Measurements from ENCODE around the gene MYL5. TPM values are rescaled to one million over a fixed set of nuclear protein-coding genes. Genes with fewer than 3 reads are reported as not detected.

The MYL5 gene
- total RNA-seq, 1 donor from 2014 or later = 22.6 TPM

DNA sequence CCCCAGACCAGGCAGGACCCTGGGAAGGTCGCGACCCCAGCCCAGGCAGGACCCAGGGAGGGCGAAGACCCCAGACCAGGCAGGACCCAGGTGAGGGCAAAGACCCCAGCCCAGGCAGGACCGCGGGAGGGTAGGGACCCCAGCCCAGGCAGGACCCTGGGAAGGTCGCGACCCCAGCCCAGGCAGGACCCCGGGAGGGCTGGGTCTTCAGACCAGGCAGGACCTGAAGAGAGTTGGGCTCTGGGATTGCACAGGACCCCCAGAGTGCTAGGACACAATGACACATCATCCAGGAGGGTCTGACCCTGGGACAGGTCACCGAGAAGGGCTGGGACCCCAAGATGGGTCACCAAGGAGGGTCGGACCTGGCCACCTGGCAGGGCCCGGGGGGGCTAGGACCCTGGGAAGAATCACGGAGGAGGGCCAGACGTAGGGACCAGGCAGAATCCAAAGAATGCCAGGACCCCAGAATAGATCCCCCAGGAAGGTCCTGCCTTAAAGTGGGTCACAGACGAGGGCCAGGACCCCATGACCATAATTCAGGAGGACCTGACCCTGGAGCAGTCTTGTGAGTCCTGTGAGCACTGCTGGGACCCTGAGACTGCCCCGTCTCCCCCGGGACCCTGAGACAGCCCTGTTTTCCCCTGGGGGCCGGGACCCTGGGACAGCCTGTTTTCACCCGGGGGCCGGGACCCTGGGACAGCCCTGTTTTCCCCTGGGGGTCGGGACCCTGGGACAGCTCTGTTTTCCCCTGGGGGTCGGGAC, 32.7 kb downstream of the MYL5 start:
- no peaks in the 10 kb centered on the region for H3K9me3 Mint-ChIP-seq (ENCODE audit: low read depth)
- H3K36me3 Mint-ChIP-seq (ENCODE audit: insufficient read depth) = peaks cover 20% of the 10 kb centered on the region
- no peak for DNase-seq (ENCODE audit: low spot score, unreplicated experiment)
- H3K4me1 Mint-ChIP-seq (ENCODE audit: low read depth) = peaks cover 16% of the 10 kb centered on the region
- H3K27ac Mint-ChIP-seq = no peak overlapping the region
- peaks cover 10% of the 10 kb centered on the region for H3K27me3 Mint-ChIP-seq
- TF ChIP-seq, protein P1, sequence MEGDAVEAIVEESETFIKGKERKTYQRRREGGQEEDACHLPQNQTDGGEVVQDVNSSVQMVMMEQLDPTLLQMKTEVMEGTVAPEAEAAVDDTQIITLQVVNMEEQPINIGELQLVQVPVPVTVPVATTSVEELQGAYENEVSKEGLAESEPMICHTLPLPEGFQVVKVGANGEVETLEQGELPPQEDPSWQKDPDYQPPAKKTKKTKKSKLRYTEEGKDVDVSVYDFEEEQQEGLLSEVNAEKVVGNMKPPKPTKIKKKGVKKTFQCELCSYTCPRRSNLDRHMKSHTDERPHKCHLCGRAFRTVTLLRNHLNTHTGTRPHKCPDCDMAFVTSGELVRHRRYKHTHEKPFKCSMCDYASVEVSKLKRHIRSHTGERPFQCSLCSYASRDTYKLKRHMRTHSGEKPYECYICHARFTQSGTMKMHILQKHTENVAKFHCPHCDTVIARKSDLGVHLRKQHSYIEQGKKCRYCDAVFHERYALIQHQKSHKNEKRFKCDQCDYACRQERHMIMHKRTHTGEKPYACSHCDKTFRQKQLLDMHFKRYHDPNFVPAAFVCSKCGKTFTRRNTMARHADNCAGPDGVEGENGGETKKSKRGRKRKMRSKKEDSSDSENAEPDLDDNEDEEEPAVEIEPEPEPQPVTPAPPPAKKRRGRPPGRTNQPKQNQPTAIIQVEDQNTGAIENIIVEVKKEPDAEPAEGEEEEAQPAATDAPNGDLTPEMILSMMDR (IDR thresholded peaks at IDR 0.05; ENCODE audit: unreplicated experiment) = no peak
- H3K4me3 Mint-ChIP-seq (ENCODE audit: low read depth) = peak overlapping the region; percentile 66

DNA sequence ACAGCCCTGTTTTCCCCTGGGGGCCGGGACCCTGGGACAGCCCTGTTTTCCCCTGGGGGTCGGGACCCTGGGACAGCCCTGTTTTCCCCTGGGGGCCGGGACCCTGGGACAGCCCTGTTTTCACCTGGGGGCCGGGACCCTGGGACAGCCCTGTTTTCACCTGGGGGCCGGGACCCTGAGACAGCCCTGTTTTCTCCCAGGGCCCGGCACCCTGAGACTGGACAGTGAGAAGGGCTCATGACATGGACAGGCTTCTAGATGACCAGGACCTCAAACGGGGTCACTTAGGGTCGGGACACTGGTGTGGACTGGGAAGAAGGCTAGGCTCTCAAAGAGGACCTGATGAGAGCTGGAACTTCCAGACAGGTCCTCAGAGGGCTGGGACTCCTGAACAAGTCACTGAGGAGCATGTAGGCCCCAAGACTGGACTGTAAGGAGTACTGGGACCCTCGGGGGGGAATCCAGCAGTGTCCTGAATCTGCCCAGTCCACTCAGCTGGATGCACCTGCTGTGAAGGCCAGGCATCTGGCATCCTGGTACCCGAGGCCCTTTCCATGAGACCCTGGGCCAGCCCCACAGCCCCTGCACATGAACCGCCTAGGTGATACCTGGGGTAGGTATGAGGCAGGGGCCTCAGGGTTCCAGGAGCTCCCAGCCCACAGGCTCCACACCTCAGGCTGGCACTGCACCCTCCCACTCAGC, 33.7 kb downstream of the MYL5 start:
- peaks cover 22% of the 10 kb centered on the region for H3K36me3 Mint-ChIP-seq (ENCODE audit: insufficient read depth)
- TF ChIP-seq, protein P1 (IDR thresholded peaks at IDR 0.05; ENCODE audit: unreplicated experiment) = no peak
- H3K27ac Mint-ChIP-seq = no peak overlapping the region
- H3K4me3 Mint-ChIP-seq (ENCODE audit: low read depth) = peak overlapping the region; percentile 52
- H3K4me1 Mint-ChIP-seq (ENCODE audit: low read depth) = peaks cover 16% of the 10 kb centered on the region
- H3K9me3 Mint-ChIP-seq (ENCODE audit: low read depth) = no peaks in the 10 kb centered on the region
- DNase-seq (ENCODE audit: low spot score, unreplicated experiment) = no peak
- H3K27me3 Mint-ChIP-seq = no peaks in the 10 kb centered on the region

- no peak for DNase-seq (ENCODE audit: low spot score, unreplicated experiment)
- Mint-ChIP-seq H3K27me3 (no peaks in the 10 kb centered on the region), H3K4me3 (ENCODE audit: low read depth) (peak overlapping the region; percentile 50), H3K27ac (peak overlapping the region; percentile 64), H3K9me3 (ENCODE audit: low read depth) (no peaks in the 10 kb centered on the region), H3K4me1 (ENCODE audit: low read depth) (peaks cover 16% of the 10 kb centered on the region), H3K36me3 (ENCODE audit: insufficient read depth) (peaks cover 22% of the 10 kb centered on the region)
- TF ChIP-seq, protein P1 (IDR thresholded peaks at IDR 0.05; ENCODE audit: unreplicated experiment) = no peak
Measured at GRCh38 chr4:708631-708933, 34.2 kb downstream of the MYL5 start.

- Mint-ChIP-seq H3K4me3 (ENCODE audit: low read depth) (peak overlapping the region; percentile 41), H3K27ac (no peak overlapping the region), H3K36me3 (ENCODE audit: insufficient read depth) (peaks cover 22% of the 10 kb centered on the region), H3K27me3 (no peaks in the 10 kb centered on the region), H3K4me1 (ENCODE audit: low read depth) (peaks cover 16% of the 10 kb centered on the region), H3K9me3 (ENCODE audit: low read depth) (no peaks in the 10 kb centered on the region)
- no peak for DNase-seq (ENCODE audit: low spot score, unreplicated experiment)
- TF ChIP-seq, protein P1 (IDR thresholded peaks at IDR 0.05; ENCODE audit: unreplicated experiment) = no peak
Measured at GRCh38 chr4:709348-709747, 35.0 kb downstream of the MYL5 start.

DNA sequence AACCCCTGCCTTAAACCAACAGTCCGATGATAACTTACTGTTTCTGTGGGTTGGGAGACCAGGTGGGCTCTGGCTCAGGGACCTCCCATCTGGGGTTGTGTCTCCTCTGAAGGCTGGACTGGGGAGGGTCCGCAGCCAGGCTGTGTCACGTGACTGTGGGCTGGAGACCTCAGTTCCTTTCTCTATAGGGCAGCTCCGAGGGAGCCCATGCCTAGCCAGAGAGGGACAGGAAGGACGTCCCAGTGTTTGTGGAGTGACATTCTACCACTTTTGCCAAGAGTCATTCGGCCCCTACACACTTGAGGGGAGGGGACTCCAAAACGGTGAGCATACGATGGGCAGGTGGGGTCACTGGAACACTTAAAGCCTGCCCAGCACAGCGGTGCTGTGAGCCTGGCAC, 35.8 kb downstream of the MYL5 start:
- H3K27ac Mint-ChIP-seq = peak overlapping the region; percentile 81

More for the DNA sequence above, 35.8 kb downstream of the MYL5 start:
- no peak for DNase-seq (ENCODE audit: low spot score, unreplicated experiment)
- H3K9me3 Mint-ChIP-seq (ENCODE audit: low read depth) = no peaks in the 10 kb centered on the region
- no peak overlapping the region for H3K4me3 Mint-ChIP-seq (ENCODE audit: low read depth)
- H3K27me3 Mint-ChIP-seq = no peaks in the 10 kb centered on the region
- H3K36me3 Mint-ChIP-seq (ENCODE audit: insufficient read depth) = peaks cover 24% of the 10 kb centered on the region
- peaks cover 16% of the 10 kb centered on the region for H3K4me1 Mint-ChIP-seq (ENCODE audit: low read depth)
- TF ChIP-seq, protein P1 (IDR thresholded peaks at IDR 0.05; ENCODE audit: unreplicated experiment) = no peak

All from progenitor cell of endocrine pancreas (in vitro differentiated cells).